Activated CD8-positive, alpha-beta T cell treated with anti-CD3 and anti-CD28 coated beads for 36 hours (primary cell): ENCODE measurements around the gene HS6ST1. TPM values are rescaled to one million over a fixed set of nuclear protein-coding genes. Genes with fewer than 3 reads are reported as not detected.

Source experiments
- ATAC-seq: fragments of 200-7000 bp; cut with Tn5 transposase; one replicate; pipeline ENCODE4 v1.10.0; 2021; ENCODE audit warnings: mild to moderate bottlenecking, moderate library complexity
- CTCF ChIA-PET: fragments of 350-600 bp; sonication (Branson Sonifier 250); formaldehyde crosslinking; loops from one replicate; lab custom pipeline; 2021; ENCODE audit warnings: antibody characterized with exemption; lab: Charles Lee
- POLR2A ChIA-PET: fragments of 350-600 bp; sonication (Branson Sonifier 250); formaldehyde crosslinking; loops from one replicate; lab custom pipeline; 2021; ENCODE audit warnings: antibody characterized with exemption; lab: Charles Lee
- DNase-seq: peaks from one replicate; pipeline ENCODE4 v3.0.0-alpha.2; 2020
- H3K27ac Mint-ChIP-seq: one replicate; pipeline ENCODE4 v1.8.0; 2021; ENCODE audit warnings: mild to moderate bottlenecking, mixed read lengths
- H3K27me3 Mint-ChIP-seq: one replicate; pipeline ENCODE4 v1.8.0; 2021; ENCODE audit warnings: mixed read lengths
- H3K36me3 Mint-ChIP-seq: one replicate; pipeline ENCODE4 v1.8.0; 2021; ENCODE audit warnings: low read depth, mixed read lengths
- H3K4me1 Mint-ChIP-seq: one replicate; pipeline ENCODE4 v1.8.0; 2021; ENCODE audit warnings: low read depth, mixed read lengths
- H3K4me3 Mint-ChIP-seq: one replicate; pipeline ENCODE4 v1.8.0; 2021; ENCODE audit warnings: mild to moderate bottlenecking, moderate library complexity, mixed read lengths
- H3K9me3 Mint-ChIP-seq: one replicate; pipeline ENCODE4 v1.8.0; 2021; ENCODE audit warnings: mixed read lengths
- intact Hi-C: fragments of 100-400 bp; cut with micrococcal nuclease; formaldehyde crosslinking; loops from one replicate; pipeline ENCODE4 v1.10.0; 2022
- total RNA-seq, 2 experiments: library from RNA; stranded (reverse); gene quantifications; one replicate each; pipeline ENCODE4 v1.2.3, GENCODE V29; 2021
- TF ChIP-seq, protein P1 (sequence below): fragments of 200-600 bp; IDR thresholded peaks from one replicate; pipeline ENCODE4 v1.8.0; 2022; ENCODE audit warnings: antibody characterized with exemption, mild to moderate bottlenecking

Gene HS6ST1
- total RNA-seq, 2 experiments from 2014 or later, result 12.5 to 13.0 TPM

DNA sequence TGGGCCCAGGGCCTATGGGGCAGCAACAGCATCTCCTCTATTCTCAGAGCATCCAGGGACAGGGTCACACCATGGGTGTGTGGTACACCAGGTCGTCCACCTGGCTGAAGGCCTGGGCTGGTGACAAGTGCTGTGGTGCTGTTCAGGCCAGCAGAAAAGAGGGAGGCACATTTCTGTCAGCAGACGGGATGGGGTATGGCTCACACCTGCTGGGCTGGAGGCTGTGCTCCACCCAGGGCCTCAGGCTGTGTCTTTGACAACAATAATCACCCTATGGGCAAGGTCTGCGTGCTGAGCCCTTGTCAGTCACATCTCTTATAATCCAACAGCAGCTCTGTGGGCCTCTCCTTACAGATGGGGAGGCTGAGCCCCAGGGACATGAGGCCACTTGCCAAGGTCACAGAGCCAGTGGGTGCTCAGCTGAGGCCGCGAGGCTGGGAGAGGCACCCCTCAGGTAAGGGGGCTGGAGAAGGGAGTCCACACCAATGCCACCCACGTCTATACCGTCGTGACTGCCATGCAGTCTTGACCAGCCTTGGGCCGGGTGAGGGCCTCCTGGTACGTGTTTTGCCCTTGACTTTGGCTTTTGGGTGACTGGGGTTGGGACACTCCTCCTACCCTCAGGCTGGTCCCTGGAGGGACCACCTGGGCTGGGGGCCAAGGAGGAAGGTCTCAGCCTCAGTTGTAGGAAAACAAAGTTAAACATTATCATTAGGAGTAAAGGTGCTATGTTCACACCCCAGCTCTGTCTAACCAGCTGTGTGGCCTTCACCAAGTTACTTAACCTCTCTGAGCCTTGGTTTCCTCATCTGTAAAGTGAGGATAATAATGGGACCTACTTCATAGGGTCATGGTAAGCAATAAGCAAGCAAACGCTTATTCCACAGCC is 5.6 kb upstream of the HS6ST1 start:
- ATAC-seq, result no peak
- intact Hi-C loops, result no loop called here
- no peak for DNase-seq
- Mint-ChIP-seq H3K27ac (no peak overlapping the region), H3K27me3 (peaks cover 4% of the 10 kb centered on the region), H3K4me1 (peaks cover 6% of the 10 kb centered on the region), H3K9me3 (no peaks in the 10 kb centered on the region), H3K36me3 (no peaks in the 10 kb centered on the region), H3K4me3 (no peak overlapping the region)
- ChIA-PET CTCF (no interaction called here), POLR2A (interaction anchor here (0.5 to 1.5 kb wide), 3 partner anchors 9 to 223 kb away, joined by 3 to 4 read pairs (median 3); no protein-coding TSS in a partner anchor)
- TF ChIP-seq, protein P1, sequence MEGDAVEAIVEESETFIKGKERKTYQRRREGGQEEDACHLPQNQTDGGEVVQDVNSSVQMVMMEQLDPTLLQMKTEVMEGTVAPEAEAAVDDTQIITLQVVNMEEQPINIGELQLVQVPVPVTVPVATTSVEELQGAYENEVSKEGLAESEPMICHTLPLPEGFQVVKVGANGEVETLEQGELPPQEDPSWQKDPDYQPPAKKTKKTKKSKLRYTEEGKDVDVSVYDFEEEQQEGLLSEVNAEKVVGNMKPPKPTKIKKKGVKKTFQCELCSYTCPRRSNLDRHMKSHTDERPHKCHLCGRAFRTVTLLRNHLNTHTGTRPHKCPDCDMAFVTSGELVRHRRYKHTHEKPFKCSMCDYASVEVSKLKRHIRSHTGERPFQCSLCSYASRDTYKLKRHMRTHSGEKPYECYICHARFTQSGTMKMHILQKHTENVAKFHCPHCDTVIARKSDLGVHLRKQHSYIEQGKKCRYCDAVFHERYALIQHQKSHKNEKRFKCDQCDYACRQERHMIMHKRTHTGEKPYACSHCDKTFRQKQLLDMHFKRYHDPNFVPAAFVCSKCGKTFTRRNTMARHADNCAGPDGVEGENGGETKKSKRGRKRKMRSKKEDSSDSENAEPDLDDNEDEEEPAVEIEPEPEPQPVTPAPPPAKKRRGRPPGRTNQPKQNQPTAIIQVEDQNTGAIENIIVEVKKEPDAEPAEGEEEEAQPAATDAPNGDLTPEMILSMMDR, result no peak

DNA sequence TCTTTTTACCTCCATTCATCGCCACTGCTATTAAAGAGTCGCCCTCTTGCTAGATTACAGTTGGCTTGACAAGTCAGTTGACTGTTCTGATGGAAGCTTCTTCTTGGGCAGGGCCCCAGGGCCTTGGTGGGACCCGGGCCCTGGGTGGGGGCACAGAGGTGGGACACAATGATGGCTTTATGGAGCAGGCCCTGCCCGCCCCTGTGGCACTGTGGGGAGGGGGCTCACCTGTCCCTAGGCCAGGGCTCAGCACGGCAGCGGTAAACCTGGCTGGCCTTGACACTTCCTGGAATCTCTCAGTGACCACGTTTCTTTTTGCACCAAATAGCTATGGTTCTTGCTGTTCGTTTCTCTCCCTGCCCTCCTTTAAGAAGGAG is 4.9 kb upstream of the HS6ST1 start:
- H3K36me3 Mint-ChIP-seq, result no peaks in the 10 kb centered on the region

DNA sequence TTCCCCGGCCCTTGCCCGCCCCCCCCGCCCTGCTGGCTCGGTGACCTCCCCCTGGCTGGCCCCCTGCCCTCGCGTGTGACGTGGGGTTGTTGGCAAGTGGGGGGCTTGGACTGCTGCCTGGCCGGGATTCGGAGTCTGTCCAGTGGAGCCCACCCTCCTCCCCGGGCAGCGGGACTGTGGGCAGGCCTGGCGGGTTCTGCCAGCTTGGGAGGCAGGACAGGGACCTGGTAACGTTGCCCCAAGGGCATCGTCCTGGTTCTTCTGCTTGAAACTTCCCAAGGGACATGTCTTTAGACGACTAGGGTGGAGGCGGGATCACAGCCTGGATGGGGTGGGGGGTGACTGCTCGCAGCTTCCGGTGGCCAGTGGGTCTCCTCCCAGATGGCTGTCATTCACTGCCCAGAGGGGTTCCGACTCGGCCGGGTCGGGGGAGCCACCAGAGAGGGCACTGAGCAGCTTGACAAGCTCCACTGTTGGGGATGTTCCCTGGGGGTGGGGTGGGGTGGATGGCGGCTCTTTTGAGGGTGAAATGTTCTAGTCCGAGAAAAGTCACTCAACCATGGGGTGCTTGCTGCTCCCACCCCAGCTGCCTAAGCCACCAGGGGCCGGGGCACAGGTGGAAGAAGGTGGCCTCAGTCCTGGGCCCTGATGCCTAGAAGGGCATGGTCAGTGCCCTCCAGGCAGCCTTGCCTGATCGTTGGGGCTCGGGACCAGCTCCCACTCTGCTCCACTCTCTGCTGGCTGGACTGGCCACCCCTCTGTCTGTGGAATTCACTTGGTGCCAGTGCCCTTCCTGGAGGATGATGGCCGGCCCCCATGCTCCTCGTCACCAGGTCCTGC is 4.3 kb upstream of the HS6ST1 start:
- intact Hi-C loops, result no loop called here
- ATAC-seq (no peak), DNase-seq (no peak)
- no peaks in the 10 kb centered on the region for H3K9me3 Mint-ChIP-seq
- peaks cover 4% of the 10 kb centered on the region for H3K27me3 Mint-ChIP-seq
- H3K4me1 Mint-ChIP-seq, result peaks cover 6% of the 10 kb centered on the region
- peak overlapping the region; percentile 45 for H3K4me3 Mint-ChIP-seq
- ChIA-PET CTCF (interaction anchor here (1.3 kb wide), 1 partner anchor 11 kb away, joined by 3 read pairs; no protein-coding TSS in a partner anchor), POLR2A (no interaction called here)
- H3K27ac Mint-ChIP-seq, result no peak overlapping the region
- no peaks in the 10 kb centered on the region for H3K36me3 Mint-ChIP-seq
- TF ChIP-seq, protein P1, result no peak

More for the DNA sequence above, 4.9 kb upstream of the HS6ST1 start:
- intact Hi-C loops, result no loop called here
- POLR2A ChIA-PET, result interaction anchor here (0.5 kb wide), 1 partner anchor 224 kb away, joined by 3 read pairs; no protein-coding TSS in a partner anchor
- peak overlapping the region; percentile 45 for H3K4me3 Mint-ChIP-seq
- no peak overlapping the region for H3K27ac Mint-ChIP-seq
- H3K27me3 Mint-ChIP-seq, result peaks cover 4% of the 10 kb centered on the region
- DNase-seq, result no peak
- TF ChIP-seq, protein P1, result no peak
- CTCF ChIA-PET, result interaction anchor here (1.3 kb wide), 1 partner anchor 10 kb away, joined by 3 read pairs; no protein-coding TSS in a partner anchor
- H3K4me1 Mint-ChIP-seq, result peaks cover 6% of the 10 kb centered on the region
- H3K9me3 Mint-ChIP-seq, result no peaks in the 10 kb centered on the region
- ATAC-seq, result no peak

DNA sequence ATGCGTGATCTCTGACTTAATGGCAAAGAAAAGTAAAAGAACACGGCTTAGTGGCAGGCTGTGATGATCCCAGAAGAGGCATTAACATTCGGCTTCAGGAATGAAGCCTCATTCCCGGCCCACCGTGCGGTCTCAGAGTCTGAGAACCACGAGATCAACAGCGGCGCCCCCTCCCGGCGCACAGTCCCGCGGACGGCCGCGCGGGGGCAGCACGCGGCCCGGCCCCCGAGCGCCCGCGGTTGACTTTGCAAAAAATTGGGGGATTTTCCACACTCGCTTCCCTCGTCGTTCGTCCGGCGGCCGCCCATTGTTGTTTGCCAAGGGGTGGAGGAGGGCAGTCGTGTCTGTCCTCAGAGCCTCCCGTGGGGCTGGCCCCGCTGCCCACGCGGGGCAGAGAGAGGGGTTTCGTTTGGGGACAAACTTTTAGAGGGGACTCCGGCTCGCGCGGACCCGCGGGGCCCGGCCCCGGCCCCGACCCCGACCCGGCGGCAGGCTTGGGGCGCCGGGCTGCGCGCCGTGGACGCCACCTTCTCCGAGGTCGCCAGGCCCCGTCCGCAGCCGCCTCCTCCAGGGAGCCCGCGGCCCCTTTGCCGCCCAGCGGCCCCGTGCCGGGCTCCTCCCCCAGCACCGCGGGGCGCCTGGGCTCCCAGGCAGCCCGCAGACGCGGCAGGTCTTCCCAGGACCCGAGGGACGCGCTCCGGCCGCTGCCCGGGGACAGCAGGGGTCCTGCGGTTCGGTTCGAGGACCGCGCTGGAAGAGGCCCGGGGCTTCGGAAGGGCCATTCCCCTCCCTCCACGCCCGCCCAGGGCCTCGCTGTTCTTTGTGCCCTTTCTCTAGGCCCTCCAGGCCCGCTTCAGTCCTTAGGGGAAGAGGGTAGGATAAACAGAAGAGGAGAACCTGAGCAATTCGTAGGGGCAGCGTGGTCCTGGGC is 3.4 kb upstream of the HS6ST1 start:
- Mint-ChIP-seq H3K27me3 (peaks cover 4% of the 10 kb centered on the region), H3K36me3 (no peaks in the 10 kb centered on the region), H3K4me1 (peaks cover 6% of the 10 kb centered on the region), H3K9me3 (no peaks in the 10 kb centered on the region), H3K27ac (no peak overlapping the region), H3K4me3 (peak overlapping the region; percentile 54)
- TF ChIP-seq, protein P1, result peak; percentile 97
- intact Hi-C loops, result no loop called here
- ChIA-PET POLR2A (no interaction called here), CTCF (interaction anchor here (0.9 to 1.3 kb wide), 3 partner anchors 12 to 266 kb away, joined by 3 read pairs; no protein-coding TSS in a partner anchor)
- DNase-seq (peak; percentile 81), ATAC-seq (peak; percentile 63)
